Fibroblast of pulmonary artery (primary cell): ENCODE data around the gene LHFPL6.

Experiments
- DNase-seq: peaks from one replicate; pipeline ENCODE4 v3.0.0-alpha.2; 2010; ENCODE audit warnings: low read depth
- H3K4me3 ChIP-seq: replicated peaks from 2 replicates; pipeline ENCODE4 v1.5.1; 2011; ENCODE audit warnings: low read depth, mild to moderate bottlenecking, control low read depth, low read length, moderate library complexity
- CTCF ChIP-seq: IDR thresholded peaks from 2 replicates; pipeline ENCODE4 v1.5.1; 2011; ENCODE audit warnings: mild to moderate bottlenecking, control low read depth, low read length, inconsistent platforms; ENCODE audit errors: missing control alignments

Gene LHFPL6

DNA sequence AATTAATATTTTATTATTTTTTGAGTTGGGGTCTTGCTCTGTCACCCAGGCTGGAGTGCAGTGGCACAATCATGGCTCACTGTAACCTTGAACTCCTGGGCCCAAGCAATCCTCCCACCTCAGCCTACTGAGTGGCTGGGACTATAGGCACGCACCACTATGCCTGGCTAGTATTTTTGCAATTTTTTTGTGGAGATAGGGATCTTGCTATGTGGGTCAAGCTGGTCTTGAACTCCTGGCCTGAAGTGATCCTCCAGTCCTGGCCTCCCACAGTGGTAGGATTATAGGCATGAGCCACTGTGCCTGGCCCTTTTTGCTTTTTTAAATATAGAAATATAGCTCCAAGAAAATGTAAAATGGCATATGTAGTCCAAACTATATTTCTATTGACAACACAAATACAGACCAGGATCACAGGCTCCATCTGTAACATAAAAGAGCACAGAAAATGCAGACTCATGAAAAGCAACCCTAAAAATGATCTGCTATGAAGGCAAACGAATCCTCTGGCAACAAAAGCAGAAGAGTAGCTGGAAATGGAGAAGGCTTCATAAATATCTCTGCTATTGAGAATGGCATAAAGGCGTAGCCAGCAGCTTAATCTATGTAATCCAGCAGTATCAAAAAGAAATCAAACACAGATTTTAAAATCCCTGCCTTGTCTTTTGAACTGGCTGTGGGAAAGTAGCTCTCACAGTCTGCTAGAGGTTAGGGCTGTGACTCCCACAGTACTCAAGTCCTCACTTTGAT lies 200.6 kb downstream of the LHFPL6 start:
- no peak overlapping the region for H3K4me3 ChIP-seq
- DNase-seq: no peak

DNA sequence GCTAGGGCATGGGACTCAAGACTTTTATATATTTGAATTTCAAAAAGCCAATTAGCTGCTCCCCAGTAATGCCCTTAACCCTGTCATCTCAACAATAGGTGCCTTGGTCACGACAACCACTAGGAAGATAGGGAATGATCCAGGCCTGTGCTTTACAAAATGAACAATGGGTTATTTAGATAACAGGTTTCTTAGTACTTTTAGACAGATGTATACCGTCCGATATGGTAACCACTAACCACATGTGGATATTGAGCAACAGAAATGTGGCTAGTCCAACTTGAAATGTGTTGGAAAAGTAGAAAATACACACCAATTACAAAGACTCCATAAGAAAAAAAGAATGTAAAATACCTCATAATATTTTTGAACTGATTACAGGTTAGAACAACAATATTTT lies 201.2 kb downstream of the LHFPL6 start:
- DNase-seq: no peak
- TF ChIP-seq CTCF: no peak
- H3K4me3 ChIP-seq: no peak overlapping the region

More for the DNA sequence above, 200.6 kb downstream of the LHFPL6 start:
- TF ChIP-seq CTCF: no peak

DNA sequence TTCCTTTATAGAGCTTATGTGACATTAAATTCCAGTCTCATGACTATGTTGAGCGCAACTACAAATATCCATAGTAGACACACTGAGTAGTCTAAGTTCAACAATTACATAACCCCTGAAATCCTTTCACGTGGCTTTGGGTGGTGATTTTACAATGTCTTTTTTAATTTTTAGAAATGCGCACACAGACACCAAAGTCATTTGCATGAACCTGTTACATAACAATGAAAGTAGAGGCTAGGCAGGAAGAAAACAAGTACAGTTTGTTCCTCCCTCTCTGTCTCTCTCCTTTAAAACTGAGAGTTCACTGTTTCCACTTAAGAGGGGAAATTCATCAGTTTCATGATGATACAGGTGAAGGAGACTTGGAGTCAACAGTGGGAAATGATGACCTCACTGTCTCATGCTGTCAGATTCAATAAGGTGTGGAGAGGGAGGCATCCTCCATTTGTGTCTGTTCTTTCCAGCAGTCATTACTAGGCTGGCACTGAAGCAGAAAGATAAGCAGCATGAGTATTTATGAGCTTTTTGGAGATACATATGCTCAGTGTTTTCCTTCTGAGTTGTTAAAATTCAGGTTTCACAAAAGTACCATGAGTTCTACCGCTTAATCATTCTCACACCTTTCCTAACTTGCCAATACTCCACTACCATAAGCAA lies 201.8 kb downstream of the LHFPL6 start:
- no peak for DNase-seq
- no peak overlapping the region for H3K4me3 ChIP-seq
- no peak for TF ChIP-seq CTCF

- TF ChIP-seq CTCF: no peak
- no peak for DNase-seq
- no peak overlapping the region for H3K4me3 ChIP-seq
These were observed 203.9 kb downstream of the LHFPL6 start for GRCh38 chr13:39399102-39399501.

- TF ChIP-seq CTCF: no peak
- H3K4me3 ChIP-seq: no peak overlapping the region
- DNase-seq: no peak
These were observed 205.1 kb downstream of the LHFPL6 start for GRCh38 chr13:39397896-39398265.

DNA sequence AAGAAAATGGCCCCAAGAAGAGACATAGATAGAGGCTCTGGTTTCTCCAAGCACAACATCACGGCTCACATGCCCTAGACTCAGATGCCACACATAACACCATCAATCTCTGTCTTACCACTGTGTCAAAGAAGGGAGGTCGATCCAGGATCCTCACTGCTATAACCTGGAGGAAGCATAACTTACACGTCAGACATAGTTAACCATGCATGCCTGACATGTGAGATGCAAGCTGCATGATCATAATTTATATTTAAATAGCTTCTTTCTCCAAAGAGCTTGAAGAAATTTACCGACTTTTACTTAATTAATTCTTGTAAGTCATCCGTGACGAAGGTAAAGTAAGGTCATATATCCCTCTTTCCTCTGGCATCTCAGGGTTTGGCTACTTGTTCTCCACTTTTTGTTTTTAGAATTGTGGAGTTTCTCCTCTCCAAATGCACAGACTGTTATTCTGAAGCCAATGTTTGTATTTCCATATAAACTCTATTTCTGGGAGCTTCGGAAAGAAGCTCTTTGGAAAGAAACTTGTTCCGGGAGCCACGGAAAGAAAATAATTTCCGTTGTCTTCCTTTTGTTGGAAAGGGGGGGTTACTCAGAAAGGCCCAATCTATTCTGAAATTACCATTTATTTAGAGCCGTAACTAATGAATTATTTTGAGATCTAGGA lies 205.6 kb downstream of the LHFPL6 start:
- no peak for TF ChIP-seq CTCF
- no peak overlapping the region for H3K4me3 ChIP-seq
- no peak for DNase-seq
